ENCODE data around the gene MREG. TPM values are rescaled to one million over a fixed set of nuclear protein-coding genes. Genes with fewer than 3 reads are reported as not detected.
A peak's percentile ranks its signal among the peaks of the same experiment; 100 is the strongest.
"Not testable (repeated sequence)": the region's sequence is repeated elsewhere in the genome, so short reads cannot be mapped to it uniquely, and the experiment has no call there.

MREG gene
- polyA plus RNA-seq, 2 donors = 26.0 to 26.5 TPM

DNA sequence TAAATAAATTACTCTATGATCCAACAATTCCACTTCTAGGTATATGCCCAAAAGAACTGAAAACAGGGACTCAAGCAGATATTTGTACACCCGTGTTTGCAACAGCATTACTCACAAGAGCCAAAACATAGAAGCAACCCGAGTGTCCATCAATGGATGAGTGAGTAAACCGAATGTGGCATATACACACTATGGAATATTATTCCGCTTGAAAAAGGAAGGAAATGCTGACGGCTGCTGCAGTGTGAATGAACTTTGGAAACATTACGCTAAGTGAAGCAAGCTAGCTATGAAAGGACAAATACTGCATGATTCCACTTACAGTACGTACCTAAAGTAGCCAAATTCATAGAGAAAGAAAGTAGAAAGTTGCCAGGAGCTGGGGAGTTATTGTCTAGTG is 32.2 kb downstream of the MREG start:
- Histone ChIP-seq H3K36me3 (ENCODE audit: control insufficient read depth in 2 of 2, insufficient read depth in 2 of 2, low read length in 1 of 2) (no peaks in the 10 kb centered on the region), H3K27me3 (ENCODE audit: control insufficient read depth in 1 of 2, insufficient read depth in 2 of 2, low read length in 2 of 2) (no peaks in the 10 kb centered on the region), H3K4me1 (ENCODE audit: control insufficient read depth in 2 of 2, insufficient read depth in 2 of 2, low read length in 1 of 2) (no peaks in the 10 kb centered on the region), H3K9me3 (ENCODE audit: control insufficient read depth in 2 of 2, insufficient read depth in 1 of 2, low read depth in 1 of 2, low read length in 1 of 2) (no peaks in the 10 kb centered on the region), H3K27ac (ENCODE audit: low read depth in 2 of 2, low read length in 1 of 2) (no peak overlapping the region), H3K4me3 (ENCODE audit: low read depth in 1 of 2, low read length in 2 of 2) (no peak overlapping the region)
- 90 to 92% methylated on average over 7 of the region's 7 CpGs for WGBS, 2 donors

DNA sequence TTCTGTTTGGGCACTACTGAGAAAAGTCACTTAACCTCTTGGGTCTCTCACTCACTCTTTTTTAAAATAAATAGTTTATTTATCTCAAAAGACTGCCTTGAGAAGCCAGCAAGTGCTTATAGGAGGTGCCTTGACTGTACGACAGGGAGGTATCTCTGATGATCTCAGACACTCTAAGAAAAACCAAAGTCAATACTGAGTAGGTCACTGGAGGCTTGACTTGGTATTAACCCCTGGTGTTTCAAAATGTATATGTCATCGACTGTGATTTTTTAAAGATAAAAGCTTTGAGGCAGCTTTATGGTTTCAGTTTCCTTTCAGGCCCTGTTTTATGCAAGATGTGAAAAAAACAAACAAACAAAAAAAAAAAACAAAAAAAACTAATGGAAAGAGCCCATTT is 33.7 kb downstream of the MREG start:
- Histone ChIP-seq H3K4me1 (ENCODE audit: control insufficient read depth in 2 of 2, insufficient read depth in 2 of 2, low read length in 1 of 2) (peaks cover 0 to under 1% of the 10 kb centered on the region in 2 donors), H3K4me3 (ENCODE audit: low read depth in 1 of 2, low read length in 2 of 2) (no peak overlapping the region), H3K27me3 (ENCODE audit: control insufficient read depth in 1 of 2, insufficient read depth in 2 of 2, low read length in 2 of 2) (no peaks in the 10 kb centered on the region), H3K27ac (ENCODE audit: low read depth in 2 of 2, low read length in 1 of 2) (peak overlapping the region in 1 of 2 donors; percentile 22), H3K9me3 (ENCODE audit: control insufficient read depth in 2 of 2, insufficient read depth in 1 of 2, low read depth in 1 of 2, low read length in 1 of 2) (no peaks in the 10 kb centered on the region), H3K36me3 (ENCODE audit: control insufficient read depth in 2 of 2, insufficient read depth in 2 of 2, low read length in 1 of 2) (no peaks in the 10 kb centered on the region)
- WGBS, 2 donors = 53 to 62% methylated on average over 2 of the region's 2 CpGs

DNA sequence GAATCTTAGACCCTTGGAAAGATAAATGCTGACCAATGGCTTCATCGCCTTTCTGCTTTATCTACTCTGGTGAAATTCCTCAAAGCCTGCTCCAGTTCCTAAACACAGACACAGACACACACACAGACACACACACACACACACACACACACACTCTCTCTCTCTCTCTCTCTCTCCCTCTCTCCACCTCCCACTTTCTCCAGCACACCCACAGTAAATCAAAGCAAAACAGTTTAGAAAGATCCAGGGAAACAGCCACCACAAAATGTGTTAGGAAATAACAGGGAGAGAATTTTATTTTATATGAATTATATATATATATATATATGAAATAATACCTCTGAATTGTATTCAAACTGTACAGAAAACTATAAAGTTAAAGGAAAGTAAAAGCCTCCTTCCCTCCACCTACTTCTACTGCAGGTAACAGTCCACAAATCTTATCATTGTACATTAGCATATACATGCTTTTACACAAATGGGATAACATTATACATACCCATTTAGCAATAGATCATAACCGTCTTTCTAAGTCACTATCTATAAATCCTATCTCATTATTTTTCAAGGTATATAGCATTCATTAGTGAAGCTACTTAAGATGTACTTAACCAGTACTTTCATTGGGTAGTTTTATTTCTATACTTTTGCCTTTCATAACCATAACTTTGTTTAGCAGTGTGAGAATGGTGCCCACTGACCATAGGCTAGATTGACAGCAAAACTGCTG is 38.5 kb downstream of the MREG start:
- Histone ChIP-seq H3K36me3 (ENCODE audit: control insufficient read depth in 2 of 2, insufficient read depth in 2 of 2, low read length in 1 of 2) (peaks cover 0 to 2% of the 10 kb centered on the region in 2 donors), H3K27me3 (ENCODE audit: control insufficient read depth in 1 of 2, insufficient read depth in 2 of 2, low read length in 2 of 2) (no peaks in the 10 kb centered on the region), H3K9me3 (ENCODE audit: control insufficient read depth in 2 of 2, insufficient read depth in 1 of 2, low read depth in 1 of 2, low read length in 1 of 2) (no peaks in the 10 kb centered on the region), H3K27ac (ENCODE audit: low read depth in 2 of 2, low read length in 1 of 2) (peak overlapping the region; percentile 86 to 94), H3K4me1 (ENCODE audit: control insufficient read depth in 2 of 2, insufficient read depth in 2 of 2, low read length in 1 of 2) (peaks cover 4 to 14% of the 10 kb centered on the region in 2 donors), H3K4me3 (ENCODE audit: low read depth in 1 of 2, low read length in 2 of 2) (no peak overlapping the region)
- WGBS, 2 donors = 93 to 94% methylated on average over 2 of the region's 2 CpGs

DNA sequence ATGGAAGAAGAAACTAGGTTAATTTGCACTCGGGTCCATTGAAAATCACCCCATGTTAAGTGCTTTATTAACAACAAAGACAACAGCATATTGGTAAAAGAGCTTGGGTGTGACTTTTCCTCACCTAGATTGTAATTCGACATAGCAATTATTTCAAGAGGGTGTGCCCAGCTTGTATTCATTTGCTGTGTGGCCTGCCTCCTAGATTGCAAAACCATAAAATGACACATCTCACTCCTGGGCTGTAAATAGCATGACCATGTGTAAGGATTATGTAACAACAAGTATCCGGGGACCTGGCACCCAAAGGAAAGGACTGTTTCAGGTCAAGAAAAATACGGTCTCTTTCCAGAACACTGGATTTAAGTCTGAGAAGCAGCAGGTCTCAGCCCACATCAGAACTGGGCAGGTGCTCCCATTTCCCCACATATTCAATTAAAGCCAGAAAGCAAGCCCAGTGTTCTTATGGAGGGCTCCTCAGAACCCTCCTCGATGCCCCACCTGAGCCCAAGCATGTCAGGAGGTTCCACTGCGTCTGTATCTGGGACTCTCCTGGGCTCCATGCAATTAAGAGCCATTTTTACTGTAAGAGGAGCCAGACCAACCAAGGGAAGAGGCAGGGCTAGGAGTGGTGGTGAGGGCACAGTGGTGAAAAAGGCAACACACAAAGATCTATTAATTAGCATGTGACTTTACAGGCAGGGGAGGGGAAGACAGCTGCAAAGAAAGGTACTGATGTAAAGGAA is 39.2 kb downstream of the MREG start:
- H3K27me3 ChIP-seq (ENCODE audit: control insufficient read depth in 1 of 2, insufficient read depth in 2 of 2, low read length in 2 of 2) = no peaks in the 10 kb centered on the region
- H3K4me3 ChIP-seq (ENCODE audit: low read depth in 1 of 2, low read length in 2 of 2) = no peak overlapping the region
- peaks cover 4 to 14% of the 10 kb centered on the region in 2 donors for H3K4me1 ChIP-seq (ENCODE audit: control insufficient read depth in 2 of 2, insufficient read depth in 2 of 2, low read length in 1 of 2)
- peak overlapping the region; percentile 86 to 94 for H3K27ac ChIP-seq (ENCODE audit: low read depth in 2 of 2, low read length in 1 of 2)
- H3K9me3 ChIP-seq (ENCODE audit: control insufficient read depth in 2 of 2, insufficient read depth in 1 of 2, low read depth in 1 of 2, low read length in 1 of 2) = no peaks in the 10 kb centered on the region
- 52 to 58% methylated on average over 6 of the region's 6 CpGs for WGBS, 2 donors
- peaks cover 0 to 2% of the 10 kb centered on the region in 2 donors for H3K36me3 ChIP-seq (ENCODE audit: control insufficient read depth in 2 of 2, insufficient read depth in 2 of 2, low read length in 1 of 2)

DNA sequence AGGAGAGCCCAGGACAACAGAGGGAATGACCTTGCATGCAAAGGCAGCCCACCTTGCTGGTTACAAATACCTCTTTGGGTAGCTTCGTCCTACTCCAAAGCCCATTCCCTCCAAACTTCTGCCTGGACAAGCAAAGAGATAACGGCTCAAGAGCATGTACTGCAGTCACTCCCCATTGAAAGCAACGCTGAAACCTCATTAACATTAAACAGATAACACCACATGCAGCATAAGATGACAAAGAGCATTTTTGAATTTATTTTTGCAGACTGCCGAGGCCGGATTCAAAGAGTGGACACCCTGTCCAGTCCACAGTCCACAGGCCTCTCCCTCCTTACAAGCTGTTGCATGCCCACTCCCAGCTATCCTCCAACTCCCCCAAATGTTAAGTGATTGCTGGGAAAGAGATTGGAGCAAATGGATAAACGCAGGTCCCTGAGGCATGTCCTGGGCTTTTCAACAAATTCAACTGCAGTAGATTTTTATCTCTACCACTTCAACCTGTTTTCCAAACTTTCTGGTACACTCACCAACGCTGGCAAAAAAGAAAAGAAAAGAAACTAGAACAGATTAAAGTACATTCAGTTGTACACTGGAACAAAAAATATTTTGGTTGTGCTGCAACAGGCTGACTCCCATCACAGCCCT is 40.1 kb downstream of the MREG start:
- WGBS, 2 donors = 68 to 71% methylated on average over 7 of the region's 7 CpGs
- Histone ChIP-seq H3K36me3 (ENCODE audit: control insufficient read depth in 2 of 2, insufficient read depth in 2 of 2, low read length in 1 of 2) (peaks cover 0 to 2% of the 10 kb centered on the region in 2 donors), H3K4me1 (ENCODE audit: control insufficient read depth in 2 of 2, insufficient read depth in 2 of 2, low read length in 1 of 2) (peaks cover 4 to 14% of the 10 kb centered on the region in 2 donors), H3K27me3 (ENCODE audit: control insufficient read depth in 1 of 2, insufficient read depth in 2 of 2, low read length in 2 of 2) (no peaks in the 10 kb centered on the region), H3K9me3 (ENCODE audit: control insufficient read depth in 2 of 2, insufficient read depth in 1 of 2, low read depth in 1 of 2, low read length in 1 of 2) (no peaks in the 10 kb centered on the region), H3K27ac (ENCODE audit: low read depth in 2 of 2, low read length in 1 of 2) (peak overlapping the region; percentile 62 to 83), H3K4me3 (ENCODE audit: low read depth in 1 of 2, low read length in 2 of 2) (no peak overlapping the region)

DNA sequence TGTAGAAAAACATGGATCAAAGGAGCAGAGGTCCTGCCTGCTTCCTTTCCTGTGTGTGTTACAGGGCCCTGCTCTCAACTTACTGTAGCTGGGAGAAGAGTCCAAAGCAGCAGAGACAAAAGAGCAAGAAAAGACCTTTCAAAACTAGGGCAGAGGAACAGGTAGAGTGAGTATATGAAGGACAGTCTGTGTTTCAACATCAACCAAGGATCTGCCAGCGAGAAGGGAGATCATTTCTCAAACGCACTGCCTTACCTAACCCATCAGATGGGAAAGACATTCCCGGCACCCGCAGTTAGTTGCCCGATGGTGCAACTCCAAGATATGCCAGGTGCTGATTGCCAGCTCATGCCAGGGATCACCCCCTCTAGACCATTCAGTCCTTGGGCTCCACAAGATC is 41.7 kb downstream of the MREG start:
- Histone ChIP-seq H3K36me3 (ENCODE audit: control insufficient read depth in 2 of 2, insufficient read depth in 2 of 2, low read length in 1 of 2) (peaks cover 0 to 2% of the 10 kb centered on the region in 2 donors), H3K9me3 (ENCODE audit: control insufficient read depth in 2 of 2, insufficient read depth in 1 of 2, low read depth in 1 of 2, low read length in 1 of 2) (no peaks in the 10 kb centered on the region), H3K27ac (ENCODE audit: low read depth in 2 of 2, low read length in 1 of 2) (peak overlapping the region; percentile 58 to 85), H3K4me1 (ENCODE audit: control insufficient read depth in 2 of 2, insufficient read depth in 2 of 2, low read length in 1 of 2) (peaks cover 4 to 14% of the 10 kb centered on the region in 2 donors), H3K27me3 (ENCODE audit: control insufficient read depth in 1 of 2, insufficient read depth in 2 of 2, low read length in 2 of 2) (no peaks in the 10 kb centered on the region), H3K4me3 (ENCODE audit: low read depth in 1 of 2, low read length in 2 of 2) (no peak overlapping the region)
- WGBS, 2 donors = 69 to 91% methylated on average over 5 of the region's 5 CpGs

DNA sequence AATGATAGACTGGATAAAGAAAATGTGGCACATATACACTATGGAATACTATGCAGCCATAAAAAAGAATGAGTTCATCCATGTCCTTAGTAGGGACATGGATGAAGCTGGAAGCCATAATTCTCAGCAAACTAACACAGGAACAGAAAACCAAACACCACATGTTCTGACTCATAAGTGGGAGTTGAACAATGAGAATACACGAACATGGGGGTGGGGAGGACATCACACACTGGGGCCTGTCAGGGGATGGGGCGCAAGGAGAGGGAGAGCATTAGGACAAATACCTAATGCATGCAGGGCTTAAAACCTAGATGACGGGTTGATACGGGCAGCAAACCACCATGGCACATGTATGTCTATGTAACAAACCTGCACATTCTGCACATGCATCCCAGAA is 42.5 kb downstream of the MREG start:
- H3K27ac ChIP-seq (ENCODE audit: low read depth in 2 of 2, low read length in 1 of 2); H3K36me3 ChIP-seq (ENCODE audit: control insufficient read depth in 2 of 2, insufficient read depth in 2 of 2, low read length in 1 of 2); H3K9me3 ChIP-seq (ENCODE audit: control insufficient read depth in 2 of 2, insufficient read depth in 1 of 2, low read depth in 1 of 2, low read length in 1 of 2); H3K4me3 ChIP-seq (ENCODE audit: low read depth in 1 of 2, low read length in 2 of 2); H3K27me3 ChIP-seq (ENCODE audit: control insufficient read depth in 1 of 2, insufficient read depth in 2 of 2, low read length in 2 of 2): not testable (repeated sequence)
- 91% methylated on average over 4 of the region's 4 CpGs for WGBS, 2 donors
- H3K4me1 ChIP-seq (ENCODE audit: control insufficient read depth in 2 of 2, insufficient read depth in 2 of 2, low read length in 1 of 2) = peaks cover 4 to 14% of the 10 kb centered on the region in 2 donors

DNA sequence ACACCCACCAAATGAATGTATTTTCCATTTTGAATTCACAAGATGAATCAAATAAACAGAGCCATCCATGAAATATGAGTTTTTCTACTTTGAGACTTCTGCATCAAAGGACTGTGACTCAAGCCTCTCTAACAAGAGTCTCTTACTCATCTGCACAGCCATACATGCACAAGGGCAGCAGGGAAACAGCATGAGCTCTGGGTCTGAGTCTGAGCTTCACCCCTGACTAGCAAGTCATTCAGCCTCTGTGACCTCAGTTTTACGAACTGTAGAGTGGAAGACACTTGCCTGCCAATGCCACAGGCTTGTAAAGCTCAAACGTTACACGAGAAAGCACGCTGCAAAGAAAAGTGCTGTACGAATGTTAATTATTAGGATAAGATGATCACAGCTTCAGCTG is 42.9 kb downstream of the MREG start:
- H3K27me3 ChIP-seq (ENCODE audit: control insufficient read depth in 1 of 2, insufficient read depth in 2 of 2, low read length in 2 of 2) = no peaks in the 10 kb centered on the region
- H3K27ac ChIP-seq (ENCODE audit: low read depth in 2 of 2, low read length in 1 of 2) = peak overlapping the region in 1 of 2 donors; percentile 49
- H3K4me3 ChIP-seq (ENCODE audit: low read depth in 1 of 2, low read length in 2 of 2) = no peak overlapping the region
- peaks cover 4 to 14% of the 10 kb centered on the region in 2 donors for H3K4me1 ChIP-seq (ENCODE audit: control insufficient read depth in 2 of 2, insufficient read depth in 2 of 2, low read length in 1 of 2)
- peaks cover 0 to 2% of the 10 kb centered on the region in 2 donors for H3K36me3 ChIP-seq (ENCODE audit: control insufficient read depth in 2 of 2, insufficient read depth in 2 of 2, low read length in 1 of 2)
- WGBS, 2 donors = 82 to 96% methylated on average over 5 of the region's 5 CpGs
- no peaks in the 10 kb centered on the region for H3K9me3 ChIP-seq (ENCODE audit: control insufficient read depth in 2 of 2, insufficient read depth in 1 of 2, low read depth in 1 of 2, low read length in 1 of 2)

DNA sequence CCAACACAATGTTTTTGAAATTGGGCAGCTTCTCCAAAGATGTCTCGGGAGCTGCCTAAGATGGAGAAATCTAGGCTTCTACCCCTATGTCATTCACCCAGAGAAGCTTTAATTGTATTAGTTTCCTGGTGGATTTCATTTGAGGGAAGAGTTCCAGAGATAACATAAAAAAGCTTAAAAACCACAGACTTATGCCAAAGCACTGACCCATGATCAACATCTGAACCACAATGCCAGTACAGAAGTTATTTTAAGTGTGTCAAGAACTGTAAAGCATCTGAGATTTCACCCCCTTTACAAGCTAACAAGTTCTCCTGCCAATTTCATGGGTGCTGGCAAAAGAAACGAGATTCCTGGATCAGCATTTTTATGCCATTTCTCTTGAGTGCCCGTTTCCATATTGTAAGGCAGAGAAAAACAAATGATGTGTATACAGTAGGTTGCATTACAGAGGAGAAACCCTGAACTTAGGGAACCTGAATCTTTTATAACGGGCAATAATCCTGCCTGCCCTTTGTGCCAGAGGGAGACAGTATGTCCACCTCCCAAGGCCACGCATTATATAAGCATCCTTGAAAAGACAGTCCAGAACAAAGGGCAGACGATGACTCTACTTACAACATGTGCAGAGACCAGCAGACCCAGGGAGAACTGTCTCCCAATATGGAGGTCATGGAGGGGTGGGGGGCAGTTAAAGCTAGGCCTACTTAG is 44.1 kb downstream of the MREG start:
- Histone ChIP-seq H3K4me3 (ENCODE audit: low read depth in 1 of 2, low read length in 2 of 2) (no peak overlapping the region), H3K9me3 (ENCODE audit: control insufficient read depth in 2 of 2, insufficient read depth in 1 of 2, low read depth in 1 of 2, low read length in 1 of 2) (no peaks in the 10 kb centered on the region), H3K4me1 (ENCODE audit: control insufficient read depth in 2 of 2, insufficient read depth in 2 of 2, low read length in 1 of 2) (peaks cover 4 to 10% of the 10 kb centered on the region in 2 donors), H3K36me3 (ENCODE audit: control insufficient read depth in 2 of 2, insufficient read depth in 2 of 2, low read length in 1 of 2) (peaks cover 0 to 2% of the 10 kb centered on the region in 2 donors), H3K27ac (ENCODE audit: low read depth in 2 of 2, low read length in 1 of 2) (no peak overlapping the region), H3K27me3 (ENCODE audit: control insufficient read depth in 1 of 2, insufficient read depth in 2 of 2, low read length in 2 of 2) (no peaks in the 10 kb centered on the region)
- 91 to 92% methylated on average over 6 of the region's 6 CpGs for WGBS, 2 donors

Measured in esophagus (tissue), 2 donors.